Ovary (tissue), 3 donors: ENCODE measurements around the gene RPUSD2.

Experiments used
- EP300 ChIP-seq: sonication (generic); formaldehyde crosslinking; IDR thresholded peaks from one replicate; pipeline ENCODE4 v1.6.1; 2017; ENCODE audit warnings: antibody characterized with exemption
- POLR2A ChIP-seq: fragments of 450-650 bp; IDR thresholded peaks from one replicate; pipeline ENCODE4 v1.6.1; 2017; ENCODE audit warnings: antibody characterized with exemption, mild to moderate bottlenecking, moderate library complexity
- TF ChIP-seq, protein P1 (sequence below), 3 donors: fragments of 450-650 bp in 2 of 3; fragments of 200-600 bp in 1 of 3; IDR thresholded peaks; one replicate each; pipeline versions ENCODE4 v1.5.1 to v1.8.0; 2016 to 2022; ENCODE audit warnings: antibody characterized with exemption in 3 of 3, mild to moderate bottlenecking in 1 of 3
- donor health status: DM: no; HTN: no; CAD: no.

DNA sequence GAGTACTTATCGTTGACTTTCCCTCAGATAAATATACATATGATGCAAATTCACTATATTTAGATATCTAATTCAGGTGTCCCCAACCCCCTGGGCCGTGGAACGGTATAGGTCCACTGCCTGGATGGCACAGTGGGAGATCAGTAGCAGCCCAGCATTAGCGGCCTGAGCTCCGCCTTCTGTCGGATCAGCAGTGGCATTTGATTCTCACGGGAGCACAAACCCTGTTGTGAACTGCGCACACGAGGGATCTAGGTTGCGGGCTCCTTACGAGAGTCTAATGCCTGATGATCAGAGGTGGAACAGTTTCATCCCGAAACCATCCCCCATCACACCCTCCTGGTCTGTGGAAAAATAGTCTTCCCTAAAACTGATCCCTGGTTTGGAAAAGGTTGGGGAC is 31.9 kb downstream of the RPUSD2 start:
- TF ChIP-seq, protein P1, sequence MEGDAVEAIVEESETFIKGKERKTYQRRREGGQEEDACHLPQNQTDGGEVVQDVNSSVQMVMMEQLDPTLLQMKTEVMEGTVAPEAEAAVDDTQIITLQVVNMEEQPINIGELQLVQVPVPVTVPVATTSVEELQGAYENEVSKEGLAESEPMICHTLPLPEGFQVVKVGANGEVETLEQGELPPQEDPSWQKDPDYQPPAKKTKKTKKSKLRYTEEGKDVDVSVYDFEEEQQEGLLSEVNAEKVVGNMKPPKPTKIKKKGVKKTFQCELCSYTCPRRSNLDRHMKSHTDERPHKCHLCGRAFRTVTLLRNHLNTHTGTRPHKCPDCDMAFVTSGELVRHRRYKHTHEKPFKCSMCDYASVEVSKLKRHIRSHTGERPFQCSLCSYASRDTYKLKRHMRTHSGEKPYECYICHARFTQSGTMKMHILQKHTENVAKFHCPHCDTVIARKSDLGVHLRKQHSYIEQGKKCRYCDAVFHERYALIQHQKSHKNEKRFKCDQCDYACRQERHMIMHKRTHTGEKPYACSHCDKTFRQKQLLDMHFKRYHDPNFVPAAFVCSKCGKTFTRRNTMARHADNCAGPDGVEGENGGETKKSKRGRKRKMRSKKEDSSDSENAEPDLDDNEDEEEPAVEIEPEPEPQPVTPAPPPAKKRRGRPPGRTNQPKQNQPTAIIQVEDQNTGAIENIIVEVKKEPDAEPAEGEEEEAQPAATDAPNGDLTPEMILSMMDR (IDR thresholded peaks at IDR 0.05) = no peak
- no peak for TF ChIP-seq POLR2A
- TF ChIP-seq EP300 = no peak
